Ovary (tissue), 9 donors: ENCODE measurements around the gene CHRNE. TPM values are rescaled to one million over a fixed set of nuclear protein-coding genes. Genes with fewer than 3 reads are reported as not detected.

ENCODE experiments used
- DNase-seq, 5 donors: peaks; one replicate each; pipeline ENCODE4 v3.0.0-alpha.2; 2019 to 2020
- H3K27ac ChIP-seq, 2 donors: fragments of 200-600 bp; one replicate each; pipeline versions ENCODE4 v1.5.1 to v1.8.0; 2019 to 2022
- H3K27me3 ChIP-seq: fragments of 200-600 bp; one replicate; pipeline ENCODE4 v1.8.0; 2022
- H3K36me3 ChIP-seq: fragments of 200-600 bp; sonication (generic); one replicate; pipeline ENCODE4 v1.5.1; 2019
- H3K4me1 ChIP-seq: one replicate; pipeline ENCODE4 v1.8.1; 2013; ENCODE audit warnings: mild to moderate bottlenecking, moderate library complexity; ENCODE audit not compliant: insufficient read depth
- H3K4me3 ChIP-seq: fragments of 200-600 bp; sonication (generic); one replicate; pipeline ENCODE4 v1.5.1; 2017
- H3K9me3 ChIP-seq, 2 donors: fragments of 200-600 bp in 1 of 2; sonication (generic) in 1 of 2; one replicate each; pipeline versions ENCODE4 v1.5.1 to v1.8.1; 2013 to 2019; ENCODE audit warnings: mild to moderate bottlenecking in 1 of 2, moderate library complexity in 1 of 2
- EP300 ChIP-seq: sonication (generic); formaldehyde crosslinking; IDR thresholded peaks from one replicate; pipeline ENCODE4 v1.6.1; 2017; ENCODE audit warnings: antibody characterized with exemption
- POLR2A ChIP-seq: fragments of 450-650 bp; IDR thresholded peaks from one replicate; pipeline ENCODE4 v1.6.1; 2017; ENCODE audit warnings: antibody characterized with exemption, mild to moderate bottlenecking, moderate library complexity
- WGBS, 3 donors: extraction: QIAGEN DNeasy Blood & Tissue Kit in 1 of 3; methylation state at CpG; one replicate each; pipeline versions ENCODE4 v1.1.5 to v1.1.7; 2013 to 2017; 5-methylcytosine and 5-hydroxymethylcytosine counted together
- intact Hi-C, 4 donors: fragments of 100-400 bp; cut with DNase I; formaldehyde crosslinking; loops; one replicate each; pipeline versions ENCODE4 v1.11.0 to v1.15.1; 2022 to 2023
- polyA plus RNA-seq, 2 donors: library from polyadenylated mRNA; stranded (reverse); fragments of 200-250 nt in 1 of 2; fragments of 350-450 nt in 1 of 2; fragmentation: Illumina TruSeq in 1 of 2; extraction: RNeasy Lipid Tissue Mini Kit (QIAGEN cat#74804) in 1 of 2; gene quantifications; one replicate each; pipeline ENCODE4 v1.2.3, GENCODE V29; 2013 to 2014
- total RNA-seq, 7 donors: library from RNA; depleted of rRNA in 2 of 7; stranded (reverse); fragments of >200 nt in 2 of 7; fragmentation: NEBNext Ultra II Directional in 3 of 7; extraction: Animal tissue kit (Norgen Biotek cat#: 25700) in 3 of 7; gene quantifications; one replicate each; pipeline versions ENCODE4 v1.1.0 to v1.2.4, GENCODE V29; 2016 to 2023
- TF ChIP-seq, protein P1 (sequence below), 3 donors: fragments of 450-650 bp in 2 of 3; fragments of 200-600 bp in 1 of 3; IDR thresholded peaks; one replicate each; pipeline versions ENCODE4 v1.5.1 to v1.8.0; 2016 to 2022; ENCODE audit warnings: antibody characterized with exemption in 3 of 3, mild to moderate bottlenecking in 1 of 3
- donor health status: DM: no; HTN: no; CAD: no; lungs with moderate emphysema.
- donor health status: DM: no; HTN: no; CAD: no.
- donor health status: Bipolar disorder and iron deficiency.
- donor health status: DM: yes; HTN: yes; CAD: no.
- donor health status: DM: no; HTN: no; CAD: no.
- donor health status: DM: yes; HTN: yes; CAD: no.

CHRNE gene
- total and polyA plus RNA-seq, 9 donors: 0.34 to 1.4 (median 1.0) TPM

DNA sequence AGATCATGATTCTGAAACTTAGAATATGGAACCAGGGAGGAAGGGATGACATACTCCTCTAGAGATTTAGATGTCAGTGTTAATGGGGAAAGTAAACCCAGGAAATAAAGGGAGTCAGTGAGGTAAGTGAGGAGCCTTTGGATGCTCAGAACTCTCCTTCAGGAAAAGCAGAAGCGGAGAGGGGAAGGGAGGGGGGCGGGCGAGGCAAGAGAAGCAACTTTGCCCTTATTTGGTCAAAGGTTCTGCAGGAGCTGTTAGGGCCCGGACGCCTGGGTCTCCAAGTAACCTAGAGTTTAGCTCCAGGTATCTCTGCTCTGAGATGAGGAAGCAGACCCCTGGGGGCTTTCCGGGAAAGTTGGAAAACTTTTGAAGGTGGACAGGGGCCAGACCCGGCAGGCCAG, 44.1 kb upstream of the CHRNE start:
- peak overlapping the region in 1 of 2 donors; percentile 88 for H3K27ac ChIP-seq
- peak overlapping the region; percentile 100 for H3K4me3 ChIP-seq
- no peaks in the 10 kb centered on the region for H3K36me3 ChIP-seq
- peaks cover 2% of the 10 kb centered on the region for H3K4me1 ChIP-seq
- intact Hi-C loops: no loop called here
- no peaks in the 10 kb centered on the region for H3K9me3 ChIP-seq
- TF ChIP-seq, protein P1, sequence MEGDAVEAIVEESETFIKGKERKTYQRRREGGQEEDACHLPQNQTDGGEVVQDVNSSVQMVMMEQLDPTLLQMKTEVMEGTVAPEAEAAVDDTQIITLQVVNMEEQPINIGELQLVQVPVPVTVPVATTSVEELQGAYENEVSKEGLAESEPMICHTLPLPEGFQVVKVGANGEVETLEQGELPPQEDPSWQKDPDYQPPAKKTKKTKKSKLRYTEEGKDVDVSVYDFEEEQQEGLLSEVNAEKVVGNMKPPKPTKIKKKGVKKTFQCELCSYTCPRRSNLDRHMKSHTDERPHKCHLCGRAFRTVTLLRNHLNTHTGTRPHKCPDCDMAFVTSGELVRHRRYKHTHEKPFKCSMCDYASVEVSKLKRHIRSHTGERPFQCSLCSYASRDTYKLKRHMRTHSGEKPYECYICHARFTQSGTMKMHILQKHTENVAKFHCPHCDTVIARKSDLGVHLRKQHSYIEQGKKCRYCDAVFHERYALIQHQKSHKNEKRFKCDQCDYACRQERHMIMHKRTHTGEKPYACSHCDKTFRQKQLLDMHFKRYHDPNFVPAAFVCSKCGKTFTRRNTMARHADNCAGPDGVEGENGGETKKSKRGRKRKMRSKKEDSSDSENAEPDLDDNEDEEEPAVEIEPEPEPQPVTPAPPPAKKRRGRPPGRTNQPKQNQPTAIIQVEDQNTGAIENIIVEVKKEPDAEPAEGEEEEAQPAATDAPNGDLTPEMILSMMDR (IDR thresholded peaks at IDR 0.05): no peak
- no peak for TF ChIP-seq EP300
- no peak for TF ChIP-seq POLR2A
- WGBS, 3 donors: 0 to 1% (median 1%) methylated on average over 7 of the region's 7 CpGs
- H3K27me3 ChIP-seq: no peaks in the 10 kb centered on the region
- no peak for DNase-seq

DNA sequence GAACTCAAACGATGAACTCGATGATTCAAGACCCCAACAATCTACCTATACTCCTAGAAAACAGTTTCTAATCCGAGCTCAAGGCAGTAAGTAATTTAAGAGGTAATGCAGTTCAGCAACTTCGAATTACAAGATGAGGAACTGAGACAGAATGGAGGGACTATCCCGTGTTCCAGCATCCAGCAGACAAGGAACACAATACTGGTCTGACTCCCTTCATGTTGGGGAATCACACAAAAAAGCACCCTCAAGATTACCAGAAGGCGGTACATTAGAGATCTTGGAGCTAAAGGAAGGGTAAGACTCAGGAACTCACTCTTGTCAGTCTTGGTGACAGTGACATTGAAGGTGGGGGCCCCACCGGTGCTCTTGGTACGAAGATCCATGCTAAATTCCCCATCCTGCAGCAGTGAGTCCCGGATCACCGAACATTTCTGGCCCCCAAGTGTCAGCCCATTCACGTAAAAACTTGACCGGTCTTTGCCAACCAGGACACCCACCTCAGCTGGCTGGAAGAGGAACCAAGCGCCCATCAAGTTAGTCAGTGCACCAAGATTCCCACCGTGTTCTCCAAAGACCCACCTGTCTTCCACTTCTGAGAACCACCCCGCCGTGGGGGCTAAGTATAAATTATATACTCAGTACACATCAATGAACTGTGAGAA, 43.5 kb upstream of the CHRNE start:
- no peaks in the 10 kb centered on the region for H3K9me3 ChIP-seq
- no peak for DNase-seq
- peak overlapping the region in 1 of 2 donors; percentile 88 for H3K27ac ChIP-seq
- 25 to 36% (median 31%) methylated on average over 16 of the region's 16 CpGs for WGBS, 3 donors
- peaks cover 2% of the 10 kb centered on the region for H3K4me1 ChIP-seq
- H3K36me3 ChIP-seq: no peaks in the 10 kb centered on the region
- H3K4me3 ChIP-seq: peak overlapping the region; percentile 100
- intact Hi-C loops: no loop called here
- H3K27me3 ChIP-seq: no peaks in the 10 kb centered on the region
- TF ChIP-seq, protein P1 (IDR thresholded peaks at IDR 0.05): no peak
- TF ChIP-seq POLR2A (no peak), EP300 (no peak)

DNA sequence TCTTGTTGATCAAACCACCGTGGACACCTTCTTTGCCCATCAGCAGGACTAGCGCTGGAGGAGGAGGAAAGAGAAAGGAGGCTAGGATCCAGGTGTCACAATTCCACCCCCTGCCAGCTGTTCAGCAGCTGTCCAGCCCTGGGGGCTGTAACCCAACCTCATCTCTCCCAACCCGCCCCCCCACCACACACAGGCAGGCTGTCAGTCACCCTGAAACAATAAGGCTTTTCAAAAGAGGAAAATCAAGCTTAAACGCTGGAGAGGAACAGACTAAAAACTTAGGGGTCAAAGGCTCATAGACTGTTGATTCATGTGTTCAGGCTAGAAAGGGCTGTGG, 43.0 kb upstream of the CHRNE start:
- Histone ChIP-seq H3K4me3 (no peak overlapping the region), H3K9me3 (no peaks in the 10 kb centered on the region), H3K4me1 (peaks cover 5% of the 10 kb centered on the region), H3K27ac (no peak overlapping the region), H3K27me3 (no peaks in the 10 kb centered on the region), H3K36me3 (no peaks in the 10 kb centered on the region)
- intact Hi-C loops: no loop called here
- DNase-seq: no peak
- TF ChIP-seq EP300 (no peak), POLR2A (no peak)
- TF ChIP-seq, protein P1 (IDR thresholded peaks at IDR 0.05): no peak
- 16 to 20% (median 19%) methylated on average over 4 of the region's 4 CpGs for WGBS, 3 donors

DNA sequence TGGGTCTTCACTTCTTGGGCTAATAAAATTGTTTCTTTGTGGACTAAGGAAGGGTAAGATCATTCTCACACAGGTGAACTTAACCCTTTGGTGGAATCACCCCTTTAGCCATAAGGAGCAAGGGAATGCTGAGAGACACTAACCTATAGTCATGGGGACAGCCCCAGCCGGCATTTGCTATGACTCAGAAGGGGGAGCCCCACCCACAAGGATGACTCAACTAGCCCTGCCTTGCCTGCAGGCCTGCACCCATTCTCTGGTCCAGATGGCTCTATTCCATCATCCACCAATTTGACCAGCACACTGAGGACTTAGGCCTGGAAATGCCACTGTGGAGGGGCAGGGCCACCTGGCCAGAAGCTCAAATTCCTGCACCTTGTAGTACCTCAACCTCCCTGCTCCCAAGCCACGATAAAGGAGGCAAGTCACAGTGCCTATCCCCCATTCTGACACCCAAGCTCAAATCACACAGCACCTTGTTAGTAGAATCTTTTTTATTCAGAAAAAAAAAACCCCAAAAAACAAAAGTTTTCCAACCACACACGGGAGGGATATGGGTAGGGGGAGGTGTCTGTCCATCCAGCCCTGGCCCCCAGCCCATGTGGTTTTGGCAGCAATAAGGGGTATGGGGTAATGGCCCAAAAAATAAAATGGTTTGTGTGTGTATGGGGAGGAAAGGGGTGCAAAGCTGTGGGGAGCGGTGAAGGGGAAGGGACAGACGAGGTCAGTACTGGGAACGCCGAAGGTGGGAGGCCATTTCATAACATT, 42.5 kb upstream of the CHRNE start:
- Histone ChIP-seq H3K36me3 (no peaks in the 10 kb centered on the region), H3K27me3 (no peaks in the 10 kb centered on the region), H3K4me3 (no peak overlapping the region), H3K27ac (no peak overlapping the region), H3K4me1 (peaks cover 6% of the 10 kb centered on the region), H3K9me3 (no peaks in the 10 kb centered on the region)
- TF ChIP-seq, protein P1 (IDR thresholded peaks at IDR 0.05): no peak
- no peak for TF ChIP-seq POLR2A
- intact Hi-C loops: no loop called here
- DNase-seq: peak in 4 of 5 donors; percentile 59 to 83 (median 62)
- 32 to 41% (median 34%) methylated on average over 7 of the region's 7 CpGs for WGBS, 3 donors
